GM13977 (cell line): ENCODE data around the gene NAP1L4.
"Not testable (repeated sequence)": the region's sequence is repeated elsewhere in the genome, so short reads cannot be mapped to it uniquely, and the experiment has no call there.

Source experiments
- DNase-seq: peaks from one replicate; pipeline ENCODE4 v3.0.0; 2012; ENCODE audit warnings: low spot score
- CTCF ChIP-seq: IDR thresholded peaks from 2 replicates; pipeline ENCODE4 v1.5.1; 2012; ENCODE audit warnings: mild to moderate bottlenecking, control low read depth; ENCODE audit not compliant: insufficient read depth; ENCODE audit errors: extremely low read depth, missing control alignments
- in situ Hi-C: fragments of 300-500 bp; cut with MboI; formaldehyde crosslinking; loops from one replicate; pipeline ENCODE4 v1.12.0; 2022; ENCODE audit warnings: low sequenced_read_pairs, low pct_unique_long_range_greater_than_20kb, mixed read lengths, inconsistent platforms; ENCODE audit not compliant: unreplicated experiment

Gene NAP1L4

GRCh38 chr11:2940921-2941821 is 51.0 kb downstream of the NAP1L4 start:
- in situ Hi-C loops: no loop called here
- DNase-seq: no peak
- TF ChIP-seq CTCF: no peak

- DNase-seq: no peak
- no peak for TF ChIP-seq CTCF
- in situ Hi-C loops: no loop called here
Observed at GRCh38 chr11:2940147-2940920, 51.8 kb downstream of the NAP1L4 start.

- DNase-seq, in situ Hi-C loops: not testable (repeated sequence)
Observed at GRCh38 chr11:2938458-2939418, 53.4 kb downstream of the NAP1L4 start.

GRCh38 chr11:2937641-2938457 is 54.3 kb downstream of the NAP1L4 start:
- in situ Hi-C loops: not testable (repeated sequence)

GRCh38 chr11:2934611-2935239 is 57.4 kb downstream of the NAP1L4 start:
- TF ChIP-seq CTCF: no peak
- no peak for DNase-seq
- in situ Hi-C loops: no loop called here

More at GRCh38 chr11:2937641-2938457, 54.3 kb downstream of the NAP1L4 start:
- DNase-seq: not testable (repeated sequence)

- in situ Hi-C loops: no loop called here
- no peak for DNase-seq
- TF ChIP-seq CTCF: no peak
Observed at GRCh38 chr11:2934021-2934550, 58.0 kb downstream of the NAP1L4 start.
